HG02798 (cell line): ENCODE measurements around the gene RPP14.
"Not testable (repeated sequence)": the region's sequence is repeated elsewhere in the genome, so short reads cannot be mapped to it uniquely, and the experiment has no call there.

Experiments used
- ATAC-seq: cut with Tn5 transposase; IDR thresholded peaks from one replicate; pipeline ENCODE4 v1.9.1; 2021; ENCODE audit warnings: mild to moderate bottlenecking; ENCODE audit not compliant: unreplicated experiment, poor library complexity

Gene RPP14

DNA sequence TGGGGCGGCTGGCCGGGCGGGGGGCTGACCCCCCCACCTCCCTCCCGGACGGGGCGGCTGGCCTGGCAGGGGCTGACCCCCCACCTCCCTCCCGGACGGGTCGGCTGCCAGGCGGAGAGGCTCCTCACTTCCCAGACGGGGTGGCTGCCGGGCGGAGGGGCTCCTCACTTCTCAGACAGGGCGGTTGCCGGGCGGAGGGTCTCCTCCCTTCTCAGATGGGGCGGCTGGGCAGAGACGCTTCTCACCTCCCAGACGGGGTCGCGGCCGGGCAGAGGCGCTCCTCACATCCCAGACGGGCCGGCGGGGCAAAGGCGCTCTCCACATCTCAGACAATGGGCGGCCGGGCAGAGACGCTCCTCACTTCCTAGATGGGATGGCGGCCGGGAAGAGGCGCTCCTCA lies 15.6 kb upstream of the RPP14 start:
- not testable (repeated sequence) for ATAC-seq

DNA sequence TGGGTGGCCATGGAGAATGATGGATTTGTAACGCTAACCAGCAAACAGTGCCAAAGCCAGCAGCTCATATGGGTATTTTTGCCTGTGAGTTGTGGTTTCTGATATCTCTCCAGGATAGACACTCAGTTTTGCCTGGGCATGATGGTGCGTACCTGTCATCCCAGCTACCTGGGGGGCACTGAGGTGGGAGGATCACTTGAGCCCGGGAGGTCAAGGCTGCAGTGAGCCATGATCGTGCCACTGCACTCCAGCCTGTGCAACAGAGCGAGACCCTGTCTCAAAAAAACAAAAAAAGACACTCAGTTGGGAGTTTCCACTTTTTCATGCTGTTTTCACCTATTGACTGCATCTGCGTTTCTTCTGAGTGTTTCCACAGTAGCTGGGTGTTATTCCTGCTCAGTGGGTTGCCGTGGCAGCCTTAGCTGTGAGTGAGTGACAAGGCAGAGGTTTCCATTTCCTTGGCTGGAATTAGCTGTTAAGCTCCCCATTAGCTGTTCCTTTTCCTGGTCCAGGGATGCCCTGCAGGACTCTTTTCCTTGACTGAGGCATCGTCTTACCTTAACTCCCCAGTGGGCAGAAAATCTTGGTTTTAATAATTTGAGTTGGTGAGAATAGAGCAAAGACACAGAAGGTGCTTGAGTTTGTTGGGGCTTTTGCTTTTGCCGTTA lies 14.2 kb upstream of the RPP14 start:
- no peak for ATAC-seq

DNA sequence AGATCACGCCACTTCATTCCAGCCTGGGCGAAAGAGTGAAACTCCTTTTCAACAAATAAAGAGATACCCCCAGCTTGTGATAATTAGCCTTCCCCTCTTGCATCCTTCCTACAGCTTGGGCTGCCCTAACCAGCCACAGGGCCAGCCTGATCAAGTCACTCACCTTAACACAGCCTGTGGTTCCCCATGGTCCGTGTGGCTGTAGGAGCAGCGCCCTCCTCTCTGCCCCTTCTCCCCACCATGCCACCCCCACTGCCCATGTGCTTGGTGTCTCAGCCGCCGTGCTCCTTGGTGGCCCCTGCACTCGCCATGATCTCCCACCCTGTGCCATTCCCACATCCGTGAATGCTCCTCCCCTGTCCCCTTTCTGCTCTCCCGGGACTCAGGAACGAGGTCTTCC lies 13.2 kb upstream of the RPP14 start:
- no peak for ATAC-seq

DNA sequence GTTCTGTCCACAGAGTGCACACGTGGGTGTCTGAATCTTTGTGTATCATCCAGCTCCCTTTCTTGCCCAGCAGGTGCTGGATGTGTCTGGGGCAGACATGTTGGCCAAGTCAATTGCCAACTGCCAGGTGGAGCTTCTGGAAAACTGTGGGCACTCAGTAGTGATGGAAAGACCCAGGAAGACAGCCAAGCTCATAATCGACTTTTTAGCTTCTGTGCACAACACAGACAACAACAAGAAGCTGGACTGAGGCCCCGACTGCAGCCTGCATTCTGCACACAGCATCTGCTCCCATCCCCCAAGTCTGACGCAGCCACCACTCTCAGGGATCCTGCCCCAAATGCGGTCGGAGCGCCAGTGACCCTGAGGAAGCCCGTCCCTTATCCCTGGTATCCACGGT lies 12.5 kb upstream of the RPP14 start:
- ATAC-seq = no peak

DNA sequence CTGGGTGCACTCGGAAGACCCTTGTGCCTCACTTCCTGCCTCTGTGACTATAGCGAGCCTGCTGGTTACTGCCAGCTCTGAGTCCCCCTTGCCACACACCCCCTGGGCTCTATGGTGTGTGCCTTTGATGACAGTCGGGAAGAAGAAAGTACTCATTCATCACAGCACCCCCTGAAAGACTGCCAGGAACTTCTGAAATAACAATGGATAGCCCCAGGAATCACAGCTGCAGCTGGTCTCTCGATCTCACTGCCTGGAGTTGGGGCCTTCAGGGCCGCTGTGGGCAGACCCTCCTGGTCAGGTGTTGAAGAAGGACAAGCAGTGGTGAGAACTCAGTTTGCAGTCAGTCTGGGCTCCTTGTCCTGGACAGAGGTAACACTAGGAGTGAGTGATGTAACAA lies 9.8 kb upstream of the RPP14 start:
- ATAC-seq = no peak

DNA sequence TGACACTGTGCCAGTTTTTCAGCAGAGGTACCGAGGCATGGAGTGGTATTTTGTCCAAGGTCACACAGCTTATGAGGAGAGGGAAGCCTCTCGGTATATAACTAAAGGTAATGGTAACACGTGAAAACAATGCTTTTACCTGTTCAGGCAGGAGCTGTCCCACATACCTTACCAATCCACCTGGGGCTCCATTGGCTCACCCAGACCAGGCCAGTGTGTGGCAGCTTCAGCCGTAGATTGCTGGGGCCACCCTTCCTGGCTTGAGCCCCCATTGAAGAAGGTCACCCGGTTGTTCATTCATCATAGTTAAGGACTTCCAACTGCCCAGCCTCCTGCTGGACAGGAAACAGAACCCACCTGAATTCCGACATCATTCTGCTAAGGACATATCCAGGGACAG lies 9.2 kb upstream of the RPP14 start:
- no peak for ATAC-seq

DNA sequence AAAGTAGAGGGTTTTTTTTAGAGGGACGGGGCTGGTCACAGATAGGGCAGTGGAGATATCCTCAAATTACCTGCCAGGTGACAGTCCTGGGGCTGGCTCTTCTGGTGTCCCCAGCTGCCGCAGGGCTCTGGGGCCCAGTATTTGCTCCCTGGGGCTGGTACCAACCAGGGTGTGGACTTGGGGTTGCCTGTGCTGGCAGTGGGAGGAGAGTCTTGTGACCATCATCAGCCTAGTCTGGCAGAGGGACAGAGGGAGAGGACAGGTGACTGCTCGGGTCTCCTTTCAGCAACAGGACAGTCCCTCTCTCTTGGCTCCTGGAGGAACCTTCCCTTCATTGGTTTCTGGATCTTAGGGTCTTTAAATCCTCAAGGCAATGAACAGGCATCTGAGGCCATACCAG lies 7.9 kb upstream of the RPP14 start:
- ATAC-seq = no peak

DNA sequence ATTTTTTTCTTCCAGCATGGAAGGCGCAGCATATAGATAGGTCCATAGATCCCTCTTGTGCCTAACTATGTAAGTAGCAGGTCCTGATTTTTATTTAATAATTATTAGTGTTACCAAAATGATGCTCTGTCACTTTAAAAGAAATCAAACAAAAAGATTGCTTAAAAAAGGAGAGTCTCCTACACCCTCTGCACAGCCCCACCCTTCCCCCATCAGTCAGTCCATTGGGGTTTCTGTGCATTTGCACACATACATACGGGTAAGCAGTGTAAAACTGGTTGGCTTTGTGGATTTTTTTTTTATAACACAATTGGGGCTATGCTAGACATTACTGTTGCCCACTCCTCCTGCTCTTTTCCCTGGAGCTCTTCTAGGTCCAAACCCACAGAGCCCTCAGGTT lies 7.0 kb upstream of the RPP14 start:
- ATAC-seq = no peak

DNA sequence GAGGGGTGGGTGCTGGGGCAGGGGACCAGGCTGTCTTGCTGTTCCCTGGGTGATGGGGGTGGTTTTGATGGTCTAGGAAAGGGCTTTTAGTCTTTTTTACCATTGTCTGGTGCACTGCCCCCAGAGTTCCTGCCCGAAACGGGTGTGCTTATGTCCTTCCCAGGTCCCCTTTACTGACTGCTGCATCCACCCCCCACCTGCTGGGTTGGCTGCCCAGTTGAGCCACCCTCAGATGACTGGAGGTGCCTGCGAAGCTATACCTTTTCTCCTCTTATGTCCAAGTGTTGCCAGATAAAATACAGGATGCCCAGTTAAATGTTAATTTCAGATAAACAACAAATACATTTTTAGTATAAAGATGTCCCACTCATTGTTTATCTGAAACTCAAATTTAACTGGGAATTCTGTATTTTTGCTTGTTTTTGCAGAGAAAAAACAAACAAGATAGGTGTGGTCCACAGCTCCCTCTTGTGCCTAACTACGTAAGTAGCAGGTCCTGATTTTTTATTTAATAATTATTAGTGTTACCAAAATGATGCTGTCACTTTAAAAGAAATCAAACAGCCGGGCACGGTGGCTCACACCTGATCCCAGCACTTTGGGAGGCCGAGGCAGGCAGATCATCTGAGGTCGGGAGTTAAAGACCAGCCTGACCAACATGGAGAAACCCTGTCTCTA lies 6.1 kb upstream of the RPP14 start:
- ATAC-seq = no peak

DNA sequence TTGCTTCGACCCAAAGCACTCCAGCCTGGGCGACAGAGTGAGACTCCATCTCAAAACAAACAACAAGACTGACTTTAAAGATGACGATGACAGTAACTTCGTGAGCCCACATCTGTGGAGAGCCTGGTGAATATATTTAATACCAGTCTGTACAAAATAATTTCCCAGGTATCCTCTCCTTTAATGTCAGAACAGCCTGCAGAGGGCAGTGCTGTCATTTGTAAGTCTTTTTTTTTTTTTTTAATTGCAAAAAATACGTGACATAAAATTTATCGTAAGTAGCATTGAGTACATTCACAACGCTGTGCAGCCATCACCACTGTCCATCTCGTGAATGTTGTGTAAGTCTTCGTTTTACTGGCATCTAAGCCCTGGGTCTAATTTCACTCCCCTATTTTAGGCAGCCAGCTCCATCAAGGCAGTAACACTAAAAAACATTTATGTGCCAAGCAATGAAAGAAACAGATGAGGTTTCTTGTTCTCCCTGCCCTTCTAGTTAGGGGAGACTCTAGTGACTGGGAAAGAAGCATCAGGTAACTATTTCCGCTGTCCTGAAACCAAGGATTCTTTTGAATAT lies 1.7 kb downstream of the RPP14 start:
- no peak for ATAC-seq

DNA sequence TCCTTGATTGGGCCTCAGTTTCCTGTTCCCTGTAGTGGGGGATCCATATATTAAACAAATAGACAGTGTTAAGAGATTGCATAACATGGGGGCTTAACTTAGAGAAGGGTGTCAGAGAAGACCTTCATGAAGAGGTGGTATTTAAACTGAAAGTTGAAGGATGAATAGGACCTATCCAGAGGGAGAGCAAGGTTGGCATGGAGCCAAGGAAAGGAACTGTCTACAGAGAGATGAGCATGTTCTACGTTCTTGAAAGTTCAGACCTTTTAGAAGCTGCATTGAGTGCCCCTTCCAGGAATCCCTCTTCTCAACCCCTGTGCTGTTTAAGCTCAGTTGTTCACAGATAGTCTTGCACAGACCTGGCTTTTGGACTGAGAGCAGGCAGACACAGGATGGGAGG lies 2.7 kb downstream of the RPP14 start:
- ATAC-seq = no peak

DNA sequence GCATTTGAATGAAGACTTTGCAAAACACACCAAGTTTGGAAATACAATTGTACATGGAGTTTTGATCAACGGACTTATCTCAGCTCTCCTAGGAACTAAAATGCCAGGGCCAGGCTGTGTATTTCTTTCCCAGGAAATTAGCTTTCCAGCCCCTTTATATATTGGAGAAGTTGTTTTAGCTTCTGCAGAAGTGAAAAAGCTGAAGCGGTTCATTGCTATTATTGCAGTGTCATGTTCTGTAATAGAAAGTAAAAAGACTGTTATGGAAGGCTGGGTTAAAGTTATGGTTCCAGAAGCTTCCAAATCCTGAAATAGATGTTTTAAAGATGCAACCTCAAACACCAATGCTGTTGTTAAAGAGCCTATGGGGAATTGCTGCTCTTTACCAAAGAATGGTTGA lies 11.8 kb downstream of the RPP14 start:
- no peak for ATAC-seq

DNA sequence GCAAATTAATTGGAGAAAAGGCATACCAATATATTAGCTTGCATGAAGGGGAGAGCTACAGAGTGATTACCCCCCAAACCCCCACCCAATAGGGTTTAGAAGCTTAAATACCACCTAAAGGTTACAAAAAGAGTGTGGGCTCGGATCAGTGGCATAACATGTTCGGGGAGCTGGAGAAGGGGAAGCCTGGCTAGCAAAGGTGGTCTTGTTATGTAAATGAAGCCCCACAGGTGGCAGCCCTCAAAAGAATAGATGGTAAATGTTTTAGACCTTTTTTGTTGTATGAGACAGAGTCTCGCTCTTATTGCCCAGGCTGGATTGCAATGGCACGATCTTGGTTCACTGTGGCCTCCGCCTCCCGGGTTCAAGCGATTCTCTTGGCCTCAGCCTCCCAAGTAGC lies 15.7 kb downstream of the RPP14 start:
- no peak for ATAC-seq

DNA sequence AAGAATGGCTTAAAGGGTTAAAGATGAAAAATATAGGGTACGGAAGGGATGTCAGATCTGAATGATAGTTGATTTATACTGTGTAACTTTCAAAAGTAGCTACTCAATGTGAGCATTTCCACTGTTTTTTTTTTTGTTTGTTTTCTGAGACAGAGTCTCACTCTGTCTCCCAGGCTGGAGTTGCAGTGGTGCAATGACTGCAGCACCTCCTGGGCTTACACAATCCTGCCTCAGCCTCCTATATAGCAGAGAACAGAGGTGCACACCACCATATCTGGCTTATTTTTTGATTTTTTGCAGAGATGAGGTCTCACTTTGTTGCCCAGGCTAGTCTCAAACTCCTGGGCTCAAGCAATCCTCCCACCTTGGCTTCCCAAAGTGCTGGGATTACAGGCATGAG lies 16.7 kb downstream of the RPP14 start:
- ATAC-seq = no peak

DNA sequence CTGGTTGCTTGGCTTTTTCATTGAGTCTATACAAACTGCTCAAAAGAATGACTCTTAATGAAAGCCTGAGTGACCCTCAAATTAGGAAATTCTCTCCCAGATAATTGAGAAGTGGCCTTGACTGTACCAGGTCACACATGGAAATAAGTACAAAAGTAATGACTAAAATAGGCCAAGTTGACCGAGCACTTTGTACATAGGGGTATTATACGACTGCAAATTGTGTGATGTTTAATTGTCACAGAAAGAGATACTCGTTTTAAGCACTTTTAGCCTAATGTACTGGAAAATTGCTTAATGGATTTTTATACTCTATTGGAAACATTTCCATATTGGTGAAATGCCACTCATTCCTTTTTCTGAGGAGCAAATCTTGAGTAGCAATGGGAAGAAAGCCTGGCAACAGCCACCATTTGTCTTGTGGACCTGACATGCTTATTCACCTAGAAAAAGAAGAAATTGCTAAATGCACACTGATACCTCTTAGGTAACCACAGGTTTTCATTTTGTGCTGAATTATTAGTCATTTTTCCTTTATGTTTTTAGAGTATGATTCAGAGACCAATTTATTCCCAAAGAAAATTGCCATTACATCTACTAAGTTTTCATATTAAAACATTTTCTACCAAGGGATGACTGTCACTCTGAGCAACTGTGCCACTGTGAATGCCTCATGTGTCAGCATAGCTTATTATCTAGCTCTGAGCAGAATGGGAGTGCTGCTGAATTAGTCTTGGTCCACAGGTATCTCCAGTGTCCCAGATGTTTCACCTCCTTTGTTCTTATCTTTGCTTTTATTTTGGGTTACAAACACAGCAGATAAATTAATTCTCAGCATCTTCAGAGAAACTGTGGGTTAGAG lies 17.7 kb downstream of the RPP14 start:
- no peak for ATAC-seq

DNA sequence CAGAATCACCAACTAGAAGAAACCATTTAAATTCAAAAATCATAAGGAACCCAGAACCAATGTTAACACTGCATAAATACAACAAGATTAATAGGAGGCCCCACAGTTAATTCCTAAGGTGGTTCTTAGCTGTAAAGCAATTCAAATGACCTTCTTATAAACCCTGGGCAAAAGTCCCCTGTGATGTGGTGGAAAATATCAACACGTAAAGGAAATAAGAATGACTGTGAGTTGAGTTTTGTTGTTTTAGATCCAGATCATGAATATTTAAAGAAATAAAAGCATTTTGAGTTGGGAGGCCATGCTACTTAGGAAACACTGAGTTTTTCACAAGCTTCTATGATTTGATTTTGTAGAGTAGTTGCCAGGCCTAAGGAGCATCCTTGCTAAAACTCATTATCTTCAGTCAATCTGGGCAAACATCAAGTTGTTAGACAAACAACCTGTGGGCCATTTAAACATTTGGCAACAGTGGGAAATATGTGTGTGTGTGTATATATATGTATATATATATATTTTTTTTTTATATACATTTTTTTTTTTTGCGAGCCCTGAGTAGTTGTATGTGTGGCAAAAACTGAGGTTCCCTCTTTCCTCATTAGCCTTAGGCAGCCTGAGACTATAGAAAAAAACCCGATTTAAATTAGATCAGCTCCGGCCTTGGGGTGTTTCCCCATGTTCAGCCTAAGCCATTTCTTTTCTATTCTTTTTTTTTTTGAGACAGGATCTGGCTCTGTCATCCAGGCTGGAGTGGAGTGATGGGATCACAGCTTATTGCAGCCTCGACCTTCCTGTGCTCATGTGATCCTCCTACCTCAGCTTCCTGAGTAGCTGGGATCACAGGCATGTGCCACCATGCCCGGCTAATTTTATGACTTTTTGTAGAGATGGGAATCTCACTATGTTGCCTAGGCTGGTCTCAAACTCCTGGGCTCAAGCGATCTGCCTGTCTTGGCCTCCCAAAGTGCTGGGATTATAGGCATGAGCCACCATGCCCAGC lies 18.6 kb downstream of the RPP14 start:
- no peak for ATAC-seq

DNA sequence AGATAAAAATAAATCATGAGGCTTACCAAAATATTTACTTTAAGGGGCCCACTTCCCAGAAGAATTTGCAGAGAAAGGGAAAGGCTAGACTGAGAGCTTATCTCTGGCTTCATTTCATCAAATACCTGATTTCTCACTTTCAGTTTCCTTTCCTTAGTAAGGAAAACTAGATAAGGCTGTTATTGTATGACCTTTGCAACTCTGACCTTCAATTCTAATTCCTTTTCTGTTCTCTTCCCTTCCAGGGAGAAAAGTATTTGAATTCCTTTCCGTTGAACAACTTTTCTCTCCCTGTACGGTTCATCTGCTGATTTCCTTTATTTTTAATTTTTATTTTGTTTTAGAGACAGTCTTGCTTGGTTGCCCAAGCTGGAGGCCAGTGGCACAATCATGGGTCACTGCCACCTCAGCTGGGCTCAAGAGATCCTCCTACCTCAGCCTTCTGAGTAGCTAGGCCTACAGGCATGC lies 19.5 kb downstream of the RPP14 start:
- ATAC-seq = no peak

DNA sequence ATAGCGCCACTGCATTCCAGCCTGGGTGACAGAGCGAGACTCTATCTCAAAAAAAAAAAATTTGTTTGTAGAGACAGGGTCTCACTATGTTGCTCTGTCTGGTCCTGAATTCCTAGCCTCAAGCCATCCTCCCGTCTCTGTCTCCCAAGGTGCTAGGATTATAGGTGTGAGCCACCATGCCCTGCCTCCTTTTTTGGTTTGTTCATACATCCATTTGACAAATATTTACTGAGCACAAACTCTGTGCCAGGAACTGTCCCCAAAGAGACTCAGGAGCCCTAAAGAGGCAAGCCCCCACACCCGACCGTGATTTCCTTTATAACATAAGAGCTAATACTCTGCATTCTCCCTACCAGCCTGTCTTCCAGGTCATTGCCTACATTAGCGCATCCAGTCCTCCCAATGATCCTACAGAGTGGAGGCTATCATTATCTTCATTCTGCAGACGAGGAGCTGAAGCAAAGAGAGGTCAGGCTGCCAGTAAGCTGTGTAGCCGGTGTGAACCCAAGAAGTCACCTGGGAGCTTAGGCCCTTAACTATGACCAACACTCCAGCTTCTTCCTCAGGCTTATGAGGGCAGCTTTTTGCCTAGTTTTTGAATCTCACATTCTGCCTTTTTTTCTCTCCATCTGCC lies 20.3 kb downstream of the RPP14 start:
- no peak for ATAC-seq

DNA sequence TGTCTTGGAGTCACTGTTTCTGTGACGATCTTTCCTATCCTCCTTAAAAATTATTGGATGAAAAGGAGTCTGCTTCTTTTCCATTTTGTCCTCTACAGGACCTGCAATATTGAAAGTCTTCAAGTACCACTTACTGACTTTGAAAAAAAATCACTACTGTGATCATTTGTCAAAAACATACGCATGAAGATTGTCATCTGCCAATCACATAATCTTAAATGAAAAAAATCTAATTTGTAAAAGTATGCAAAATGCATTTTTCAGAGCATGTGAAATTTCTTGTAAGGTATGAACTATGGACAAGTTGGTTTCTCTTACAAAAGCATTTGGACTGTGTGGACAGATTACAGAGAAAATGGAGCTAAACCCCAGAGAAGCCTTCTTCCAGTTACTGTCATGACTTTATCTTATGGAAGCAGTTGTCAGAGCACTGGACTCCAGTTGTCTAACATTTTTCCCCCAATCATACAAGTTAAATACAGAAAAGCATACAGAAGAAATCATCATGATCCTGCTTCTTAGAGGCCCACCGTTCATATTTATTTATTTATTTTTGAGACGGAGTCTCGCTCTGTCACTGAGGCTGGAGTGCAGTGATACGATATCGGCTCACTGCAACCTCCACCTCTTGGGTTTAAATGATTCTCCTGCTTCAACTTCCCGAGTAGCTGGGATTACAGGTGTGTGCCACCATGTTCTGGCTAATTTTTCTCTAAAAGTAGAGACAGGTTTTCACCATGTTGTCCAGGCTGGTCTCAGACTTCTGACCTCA lies 23.3 kb downstream of the RPP14 start:
- ATAC-seq = no peak
